Liver (tissue), 3 donors: Measurements from ENCODE around the gene GPANK1.

Experiments
- CTCF ChIP-seq: fragments of 150-350 bp; IDR thresholded peaks from 2 replicates; pipeline ENCODE4 v1.5.1; 2017; ENCODE audit warnings: improper control_type of control experiment, low read depth, low read length; ENCODE audit not compliant: missing input control
- FOXA1 ChIP-seq: IDR thresholded peaks from 2 replicates; pipeline ENCODE4 v1.6.1; 2016; ENCODE audit warnings: antibody characterized with exemption
- HNF4A ChIP-seq, 2 donors: conservative IDR thresholded peaks; 2 replicates each; pipeline ENCODE4 v1.6.1; 2016; ENCODE audit warnings: antibody characterized with exemption in 2 of 2, mild to moderate bottlenecking in 2 of 2
- HNF4G ChIP-seq: IDR thresholded peaks from 2 replicates; pipeline ENCODE4 v1.6.1; 2016; ENCODE audit warnings: antibody characterized with exemption
- RAD21 ChIP-seq, 2 donors: IDR thresholded peaks; 2 replicates each; pipeline ENCODE4 v1.6.1; 2016; ENCODE audit warnings: antibody characterized with exemption in 2 of 2, mild to moderate bottlenecking in 2 of 2
- REST ChIP-seq: IDR thresholded peaks from 2 replicates; pipeline ENCODE4 v1.6.1; 2016; ENCODE audit warnings: antibody characterized with exemption, mild to moderate bottlenecking
- SP1 ChIP-seq: IDR thresholded peaks from 2 replicates; pipeline ENCODE4 v1.6.1; 2018; ENCODE audit warnings: antibody characterized with exemption, mild to moderate bottlenecking
- TAF1 ChIP-seq: conservative IDR thresholded peaks from 2 replicates; pipeline ENCODE4 v1.6.1; 2016; ENCODE audit warnings: antibody characterized with exemption, mild to moderate bottlenecking
- TF ChIP-seq, protein P1 (sequence below): IDR thresholded peaks from 2 replicates; pipeline ENCODE4 v1.6.1; 2016; ENCODE audit warnings: antibody characterized with exemption
- donor health status: healthy.
- donor health status: healthy.

- no peak for TF ChIP-seq SP1
- no peak for TF ChIP-seq CTCF
- no peak for TF ChIP-seq HNF4G
- no peak for TF ChIP-seq TAF1
- TF ChIP-seq HNF4A (conservative IDR thresholded peaks at IDR 0.05): no peak
- TF ChIP-seq FOXA1: no peak
- no peak for TF ChIP-seq REST
- no peak for TF ChIP-seq RAD21 (IDR thresholded peaks at IDR 0.05)
- TF ChIP-seq, protein P1, sequence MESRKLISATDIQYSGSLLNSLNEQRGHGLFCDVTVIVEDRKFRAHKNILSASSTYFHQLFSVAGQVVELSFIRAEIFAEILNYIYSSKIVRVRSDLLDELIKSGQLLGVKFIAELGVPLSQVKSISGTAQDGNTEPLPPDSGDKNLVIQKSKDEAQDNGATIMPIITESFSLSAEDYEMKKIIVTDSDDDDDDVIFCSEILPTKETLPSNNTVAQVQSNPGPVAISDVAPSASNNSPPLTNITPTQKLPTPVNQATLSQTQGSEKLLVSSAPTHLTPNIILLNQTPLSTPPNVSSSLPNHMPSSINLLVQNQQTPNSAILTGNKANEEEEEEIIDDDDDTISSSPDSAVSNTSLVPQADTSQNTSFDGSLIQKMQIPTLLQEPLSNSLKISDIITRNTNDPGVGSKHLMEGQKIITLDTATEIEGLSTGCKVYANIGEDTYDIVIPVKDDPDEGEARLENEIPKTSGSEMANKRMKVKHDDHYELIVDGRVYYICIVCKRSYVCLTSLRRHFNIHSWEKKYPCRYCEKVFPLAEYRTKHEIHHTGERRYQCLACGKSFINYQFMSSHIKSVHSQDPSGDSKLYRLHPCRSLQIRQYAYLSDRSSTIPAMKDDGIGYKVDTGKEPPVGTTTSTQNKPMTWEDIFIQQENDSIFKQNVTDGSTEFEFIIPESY: no peak
These were observed 27.9 kb downstream of the GPANK1 start for GRCh38 chr6:31636698-31637596.
